Activated B cell treated with CpG ODN at 0.5 μM for 24 hours (primary cell): ENCODE results near the gene MLPH. TPM values are rescaled to one million over a fixed set of nuclear protein-coding genes. Genes with fewer than 3 reads are reported as not detected.

Experiments
- ATAC-seq: fragments of 200-7000 bp; cut with Tn5 transposase; one replicate; pipeline ENCODE4 v1.10.0; 2021; ENCODE audit warnings: low read depth, mild to moderate bottlenecking, moderate library complexity
- CTCF ChIA-PET: fragments of 350-600 bp; sonication (Branson Sonifier 250); formaldehyde crosslinking; loops from one replicate; lab custom pipeline; 2021; ENCODE audit warnings: antibody characterized with exemption; lab: Charles Lee
- POLR2A ChIA-PET: fragments of 350-600 bp; sonication (Branson Sonifier 250); formaldehyde crosslinking; loops from one replicate; lab custom pipeline; 2021; ENCODE audit warnings: antibody characterized with exemption; lab: Charles Lee
- DNase-seq: peaks from one replicate; pipeline ENCODE4 v3.0.0; 2022
- H3K27ac Mint-ChIP-seq: one replicate; pipeline ENCODE4 v1.8.0; 2020; ENCODE audit warnings: mixed read lengths
- H3K27me3 Mint-ChIP-seq: one replicate; pipeline ENCODE4 v1.8.0; 2021; ENCODE audit warnings: mixed read lengths
- H3K36me3 Mint-ChIP-seq: one replicate; pipeline ENCODE4 v1.8.0; 2021; ENCODE audit warnings: low read depth, mixed read lengths
- H3K4me1 Mint-ChIP-seq: one replicate; pipeline ENCODE4 v1.8.0; 2021; ENCODE audit warnings: mixed read lengths
- H3K4me3 Mint-ChIP-seq: one replicate; pipeline ENCODE4 v1.8.0; 2020; ENCODE audit warnings: mild to moderate bottlenecking, mixed read lengths
- H3K9me3 Mint-ChIP-seq: one replicate; pipeline ENCODE4 v1.8.0; 2020; ENCODE audit warnings: mixed read lengths
- CTCF ChIP-seq: fragments of 200-600 bp; IDR thresholded peaks from one replicate; pipeline ENCODE4 v1.8.0; 2022; ENCODE audit warnings: antibody characterized with exemption, mild to moderate bottlenecking
- intact Hi-C: fragments of 100-400 bp; cut with micrococcal nuclease; formaldehyde crosslinking; loops from one replicate; pipeline ENCODE4 v1.15.1; 2024
- total RNA-seq: library from RNA; stranded (reverse); gene quantifications from 2 replicates; pipeline ENCODE4 v1.2.3, GENCODE V29; 2022

MLPH gene
- total RNA-seq, 1 donor from 2014 or later, result not detected

DNA sequence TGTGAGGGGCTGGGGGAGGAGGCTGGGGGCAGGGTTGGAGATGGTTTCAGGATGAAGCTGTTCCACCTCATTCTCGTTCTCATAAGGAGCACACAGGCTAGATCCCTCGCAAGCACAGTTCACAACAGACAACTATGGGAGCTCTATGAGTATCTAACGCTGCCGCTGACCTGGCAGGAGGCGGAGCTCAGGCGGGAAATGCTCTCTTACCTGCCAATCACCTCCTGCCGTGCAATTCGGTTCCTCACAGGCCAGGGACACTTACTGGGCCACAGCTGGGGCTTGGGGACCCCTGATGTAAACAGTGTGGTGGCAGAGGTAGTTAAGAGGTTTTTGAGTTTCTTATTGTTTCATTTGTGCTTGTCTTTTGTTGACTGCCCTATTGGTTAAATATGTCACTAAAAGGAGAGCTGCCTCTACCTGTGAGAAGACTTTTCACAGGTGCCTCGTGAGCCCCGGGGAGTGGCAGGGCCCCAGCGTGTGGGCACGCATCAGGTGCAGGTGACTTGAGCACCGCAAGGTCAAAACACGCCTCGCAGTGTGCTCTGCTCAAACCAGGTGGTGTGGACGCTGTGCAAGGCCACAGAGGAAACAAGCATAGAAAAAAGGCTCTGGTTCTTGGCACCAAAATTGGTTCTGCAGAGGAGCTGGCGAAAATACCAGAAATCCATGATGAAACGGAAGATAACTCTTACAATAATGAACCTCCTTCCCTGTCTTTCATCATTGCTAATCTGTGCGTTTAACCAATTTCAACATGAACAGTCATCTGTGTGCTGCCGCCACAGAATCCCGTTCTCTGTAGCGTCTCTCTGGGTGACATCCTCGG lies 10.2 kb downstream of the MLPH start:
- DNase-seq (no peak), ATAC-seq (no peak)
- H3K27me3 Mint-ChIP-seq, result peaks cover 27% of the 10 kb centered on the region
- no peaks in the 10 kb centered on the region for H3K36me3 Mint-ChIP-seq
- H3K27ac Mint-ChIP-seq, result no peak overlapping the region
- H3K4me3 Mint-ChIP-seq, result no peak overlapping the region
- POLR2A ChIA-PET, result no interaction called here
- H3K4me1 Mint-ChIP-seq, result no peaks in the 10 kb centered on the region
- no peak for TF ChIP-seq CTCF
- intact Hi-C loops, result no loop called here
- H3K9me3 Mint-ChIP-seq, result peaks cover 4% of the 10 kb centered on the region
- CTCF ChIA-PET, result no interaction called here

- intact Hi-C loops, result no loop called here
- H3K9me3 Mint-ChIP-seq, result peaks cover under 1% of the 10 kb centered on the region
- no peak for TF ChIP-seq CTCF
- no peak overlapping the region for H3K4me3 Mint-ChIP-seq
- ATAC-seq (no peak), DNase-seq (no peak)
- H3K27me3 Mint-ChIP-seq, result peaks cover 27% of the 10 kb centered on the region
- no peaks in the 10 kb centered on the region for H3K36me3 Mint-ChIP-seq
- POLR2A ChIA-PET, result no interaction called here
- no peaks in the 10 kb centered on the region for H3K4me1 Mint-ChIP-seq
- no peak overlapping the region for H3K27ac Mint-ChIP-seq
- CTCF ChIA-PET, result no interaction called here
These were observed 10.8 kb downstream of the MLPH start for GRCh38 chr2:237497838-237498186.

- H3K9me3 Mint-ChIP-seq, result no peaks in the 10 kb centered on the region
- H3K4me3 Mint-ChIP-seq, result no peak overlapping the region
- ChIA-PET POLR2A (no interaction called here), CTCF (no interaction called here)
- no peak for TF ChIP-seq CTCF
- DNase-seq, result no peak
- H3K36me3 Mint-ChIP-seq, result no peaks in the 10 kb centered on the region
- H3K27ac Mint-ChIP-seq, result no peak overlapping the region
- no peaks in the 10 kb centered on the region for H3K4me1 Mint-ChIP-seq
- H3K27me3 Mint-ChIP-seq, result peaks cover 27% of the 10 kb centered on the region
- intact Hi-C loops, result no loop called here
- ATAC-seq, result no peak
These were observed 11.3 kb downstream of the MLPH start for GRCh38 chr2:237498341-237498740.

DNA sequence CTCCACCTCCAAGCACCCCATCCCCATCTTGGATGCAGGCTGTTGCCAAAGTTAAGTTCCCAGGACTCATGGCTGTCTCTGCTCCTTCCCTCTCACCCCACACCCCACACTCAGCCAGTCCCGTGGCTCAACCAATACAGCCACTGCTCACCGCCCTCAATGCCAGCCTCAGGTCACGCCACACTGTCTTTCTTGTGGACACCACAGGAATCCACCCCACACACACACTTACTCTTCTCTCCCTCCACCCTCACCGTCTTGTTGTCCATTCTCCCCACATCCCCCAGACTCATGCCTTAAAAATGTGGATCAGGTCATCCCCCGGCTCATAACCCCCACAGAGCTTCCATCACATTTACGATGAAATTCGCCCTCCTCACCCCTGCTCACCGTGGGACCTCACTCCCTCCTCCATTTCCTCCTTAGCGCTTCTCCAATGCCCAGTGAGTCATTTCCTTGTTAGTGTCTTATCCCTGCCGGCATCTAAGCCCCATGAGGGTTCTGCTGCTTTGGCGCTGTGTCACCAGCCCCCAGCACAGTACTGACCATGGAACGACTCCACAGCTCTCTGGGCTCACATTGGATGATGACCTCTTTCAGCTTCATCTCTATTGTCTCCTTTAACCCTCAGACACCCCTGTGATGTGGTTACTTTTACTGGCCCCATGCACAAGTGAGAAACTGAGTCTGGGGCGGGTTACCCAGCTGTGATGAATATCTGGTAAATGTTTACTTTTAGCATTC lies 13.8 kb downstream of the MLPH start:
- CTCF ChIA-PET, result interaction anchor here (2.2 kb wide), 1 partner anchor 12 kb away, joined by 5 read pairs; no protein-coding TSS in a partner anchor
- intact Hi-C loops, result no loop called here
- DNase-seq (no peak), ATAC-seq (no peak)
- POLR2A ChIA-PET, result no interaction called here
- Mint-ChIP-seq H3K27ac (no peak overlapping the region), H3K9me3 (no peaks in the 10 kb centered on the region), H3K4me1 (no peaks in the 10 kb centered on the region), H3K36me3 (no peaks in the 10 kb centered on the region), H3K27me3 (peaks cover 23% of the 10 kb centered on the region), H3K4me3 (no peak overlapping the region)
- TF ChIP-seq CTCF, result no peak

GRCh38 chr2:237501892-237502513 lies 15.0 kb downstream of the MLPH start:
- intact Hi-C loops, result no loop called here
- ChIA-PET CTCF (no interaction called here), POLR2A (no interaction called here)
- Mint-ChIP-seq H3K27me3 (peaks cover 26% of the 10 kb centered on the region), H3K4me1 (no peaks in the 10 kb centered on the region), H3K9me3 (no peaks in the 10 kb centered on the region), H3K36me3 (no peaks in the 10 kb centered on the region), H3K27ac (no peak overlapping the region), H3K4me3 (no peak overlapping the region)
- no peak for ATAC-seq
- no peak for TF ChIP-seq CTCF
- no peak for DNase-seq
